Stimulated activated naive CD4-positive, alpha-beta T cell treated with Interleukin-2 at 50 U/mL for 16 hours (primary cell): ENCODE data around the gene PROK1.
"Not testable (repeated sequence)": the region's sequence is repeated elsewhere in the genome, so short reads cannot be mapped to it uniquely, and the experiment has no call there.

Experiments used
- DNase-seq: peaks from one replicate; lab custom pipeline; 2025; lab: John Stamatoyannopoulos, UW

Gene PROK1

DNA sequence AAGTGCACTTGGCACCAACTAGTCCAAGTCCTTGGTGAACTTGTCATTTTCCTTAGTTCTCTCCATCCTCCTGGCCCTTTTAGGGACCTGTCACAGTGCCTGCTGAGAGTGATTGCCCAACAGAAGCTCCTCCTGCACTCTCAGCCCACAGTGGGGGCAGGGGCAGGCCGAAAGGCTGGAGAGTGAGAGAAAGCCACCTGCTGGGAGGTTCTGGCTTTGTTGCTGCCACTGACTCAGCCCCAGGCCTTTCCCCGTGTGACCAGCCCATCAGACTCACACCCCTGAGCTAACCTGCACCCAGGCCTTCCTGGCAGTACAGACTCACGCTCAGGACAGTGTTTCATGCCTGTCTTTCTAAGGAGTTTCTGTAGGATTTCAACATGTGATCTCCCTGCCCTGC, 17.1 kb upstream of the PROK1 start:
- DNase-seq = no peak

DNA sequence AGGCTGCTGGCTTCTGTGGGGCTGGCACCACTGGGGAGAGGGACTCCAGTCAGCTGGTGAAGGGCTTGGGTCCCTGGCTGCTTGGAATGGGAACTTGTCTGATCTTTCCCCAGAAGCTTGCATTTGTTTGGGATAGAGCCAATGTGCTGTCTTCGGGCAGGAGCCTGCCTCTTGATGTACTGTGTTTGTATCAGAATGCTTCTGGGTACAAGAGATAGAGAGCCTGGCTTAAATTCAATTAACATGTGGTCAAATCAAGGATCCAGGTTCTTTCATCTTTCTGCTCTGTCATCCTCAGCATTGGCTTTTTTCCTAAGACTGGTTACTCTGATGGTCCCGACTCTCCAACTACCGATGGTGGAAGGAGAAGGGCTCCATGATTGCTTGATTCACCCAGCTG, 16.0 kb upstream of the PROK1 start:
- no peak for DNase-seq

DNA sequence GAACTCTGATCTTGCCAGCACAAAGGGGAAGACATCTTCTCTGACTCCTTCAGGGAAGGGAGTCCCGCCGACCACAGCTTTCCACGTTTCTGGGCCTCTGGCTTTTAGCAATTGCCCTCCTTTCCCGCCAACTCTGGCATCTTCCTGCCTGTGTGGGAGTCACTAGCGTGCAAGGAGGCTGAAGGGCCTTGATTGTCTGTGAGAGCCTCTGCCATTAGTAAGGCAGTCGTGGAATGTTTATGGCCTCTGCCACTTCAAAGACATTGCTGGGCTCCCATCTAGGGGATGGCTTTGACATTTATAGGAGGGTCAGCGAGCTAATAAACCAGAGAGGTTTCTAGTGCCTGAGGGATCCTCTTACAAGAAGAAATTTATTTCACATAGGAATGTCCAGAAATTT, 14.3 kb upstream of the PROK1 start:
- DNase-seq = no peak

DNA sequence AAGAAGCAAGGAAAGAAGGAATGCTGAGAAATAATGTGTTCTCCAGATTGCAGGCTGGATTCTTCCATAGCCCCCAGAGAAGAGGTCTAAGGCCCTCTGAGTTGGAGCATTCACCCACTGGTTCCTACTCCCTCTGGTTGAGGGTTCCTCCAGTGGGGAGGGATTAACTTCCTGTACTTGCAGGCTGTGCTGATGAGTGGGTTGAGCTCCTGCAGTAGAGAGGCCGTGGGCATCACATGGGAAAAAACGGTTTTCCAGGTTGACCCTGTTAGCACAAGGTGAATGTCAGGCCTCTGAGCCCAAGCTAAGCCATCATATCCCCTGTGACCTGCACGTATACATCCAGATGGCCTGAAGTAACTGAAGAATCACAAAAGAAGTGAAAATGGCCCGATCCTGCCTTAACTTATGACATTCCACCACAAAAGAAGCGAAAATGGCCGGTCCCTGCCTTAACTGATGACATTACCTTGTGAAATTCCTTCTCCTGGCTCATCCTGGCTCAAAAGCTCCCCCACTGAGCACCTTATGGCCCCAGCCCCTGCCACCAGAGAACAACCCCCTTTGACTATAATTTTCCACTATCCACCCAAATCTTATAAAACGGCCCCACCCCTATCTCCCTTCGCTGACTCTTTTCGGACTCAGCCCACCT, 13.2 kb upstream of the PROK1 start:
- not testable (repeated sequence) for DNase-seq

DNA sequence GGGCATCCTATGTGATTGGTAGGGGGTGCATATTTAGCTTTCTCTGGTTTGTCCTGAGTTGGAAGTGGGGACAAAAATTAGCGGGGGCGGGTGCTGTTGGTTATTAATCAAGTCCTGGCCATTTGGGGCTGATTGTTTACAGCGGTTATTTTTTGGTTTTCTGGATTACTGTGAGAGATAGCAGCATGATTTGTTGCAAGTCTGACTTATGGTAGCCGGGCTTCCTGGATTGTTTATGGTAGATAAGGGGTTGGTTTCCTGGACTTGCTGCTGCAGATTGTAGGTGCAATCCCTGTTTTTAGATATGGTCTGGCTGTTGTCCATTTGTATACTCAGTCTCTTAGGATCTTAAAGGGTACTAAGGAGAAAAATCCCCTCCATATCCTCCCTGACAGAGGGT, 12.1 kb upstream of the PROK1 start:
- no peak for DNase-seq

DNA sequence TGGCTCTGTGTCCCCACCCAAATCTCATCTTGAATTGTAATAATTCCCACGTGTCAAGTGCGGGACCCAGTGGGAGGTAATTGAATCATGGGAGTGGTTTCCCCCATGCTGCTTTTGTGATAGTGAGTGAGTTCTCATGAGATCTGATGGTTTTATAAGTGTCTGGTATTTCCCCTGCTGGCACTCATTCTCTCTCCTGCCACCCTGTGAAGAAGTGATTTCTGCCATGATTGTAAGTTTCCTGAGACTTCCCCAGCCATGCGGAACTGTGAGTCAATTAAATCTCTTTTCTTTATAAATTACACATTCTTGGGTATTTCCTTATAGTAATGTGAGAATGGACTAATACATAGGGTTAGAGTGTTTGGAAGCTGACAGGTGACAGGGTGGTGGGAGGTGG, 11.1 kb upstream of the PROK1 start:
- not testable (repeated sequence) for DNase-seq

DNA sequence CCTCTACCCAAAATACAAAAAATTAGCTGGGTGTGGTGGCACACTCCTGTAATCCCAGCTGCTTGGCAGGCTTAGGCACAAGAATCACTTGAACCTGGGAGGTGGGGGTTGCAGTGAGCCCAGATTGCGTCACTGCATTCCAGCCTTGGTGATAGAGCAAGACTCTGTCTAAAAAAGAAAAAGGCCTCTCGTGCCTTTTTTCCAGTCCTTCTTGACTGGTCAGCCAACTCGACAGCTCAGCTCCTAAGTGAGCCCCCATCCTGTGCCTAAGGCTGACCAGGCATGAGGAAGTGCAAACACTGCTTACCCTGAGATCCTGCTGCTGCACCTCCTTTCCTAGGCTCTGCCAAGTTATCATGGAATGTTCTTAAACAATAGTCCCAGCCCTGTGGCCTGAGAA, 10.1 kb upstream of the PROK1 start:
- DNase-seq = no peak

DNA sequence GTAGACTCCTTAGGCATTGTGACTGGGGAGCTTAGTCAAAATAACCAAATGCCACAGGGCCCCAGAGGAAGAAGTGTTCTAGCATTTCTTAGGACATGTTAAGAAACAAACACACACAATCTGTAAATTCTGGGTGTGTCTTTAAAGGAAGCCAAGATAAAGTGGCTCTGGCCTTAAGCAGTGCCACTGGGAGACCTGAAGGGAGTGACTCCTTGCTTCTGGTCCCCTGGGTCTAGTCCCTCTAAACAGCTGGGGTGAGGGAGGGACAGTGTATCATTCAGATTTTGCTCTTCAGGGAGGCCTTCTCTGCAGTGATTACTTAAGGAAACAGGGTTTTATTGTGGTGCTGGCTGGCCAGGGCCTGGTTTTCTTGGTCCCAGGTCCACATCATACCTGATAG, 9.1 kb upstream of the PROK1 start:
- DNase-seq = no peak

DNA sequence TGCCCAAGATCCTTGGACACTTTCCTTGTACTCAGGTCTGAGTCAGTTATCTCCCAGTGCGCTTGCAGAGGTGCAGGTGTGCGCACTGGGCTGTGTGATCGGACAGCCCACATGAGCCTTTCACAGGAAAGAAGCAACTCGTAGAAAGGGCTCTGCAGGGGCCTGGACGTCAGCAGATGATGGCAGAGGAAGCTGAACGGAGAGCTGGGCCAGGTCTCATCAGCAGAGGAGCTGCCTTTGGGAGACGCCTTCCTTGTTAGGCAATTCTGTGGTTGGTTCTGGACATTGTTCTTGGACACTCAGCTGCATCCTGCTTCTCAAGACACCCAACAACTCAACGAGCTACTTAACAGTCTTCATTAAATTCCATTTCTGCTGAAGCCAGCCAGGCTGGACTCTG, 7.5 kb upstream of the PROK1 start:
- no peak for DNase-seq

DNA sequence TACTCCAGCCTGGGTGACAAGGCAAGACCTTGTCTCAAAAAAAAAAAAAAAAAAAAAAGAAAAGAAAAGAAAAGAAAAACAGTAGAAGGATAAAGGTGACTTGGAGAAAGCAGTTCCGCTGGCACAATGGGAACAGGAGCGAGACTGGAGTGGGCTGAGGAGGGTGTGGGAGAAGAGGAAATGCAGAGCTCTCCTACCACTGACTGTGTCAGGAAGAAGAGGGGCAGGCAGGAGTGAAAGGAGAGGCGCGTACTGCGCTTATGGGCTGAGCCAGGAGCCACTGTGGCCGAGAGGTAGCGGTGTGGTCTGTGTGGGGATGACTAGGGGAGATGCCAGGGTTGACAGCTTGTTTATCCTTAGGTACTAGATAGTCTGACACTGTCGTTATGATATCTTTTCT, 6.4 kb upstream of the PROK1 start:
- DNase-seq = no peak

DNA sequence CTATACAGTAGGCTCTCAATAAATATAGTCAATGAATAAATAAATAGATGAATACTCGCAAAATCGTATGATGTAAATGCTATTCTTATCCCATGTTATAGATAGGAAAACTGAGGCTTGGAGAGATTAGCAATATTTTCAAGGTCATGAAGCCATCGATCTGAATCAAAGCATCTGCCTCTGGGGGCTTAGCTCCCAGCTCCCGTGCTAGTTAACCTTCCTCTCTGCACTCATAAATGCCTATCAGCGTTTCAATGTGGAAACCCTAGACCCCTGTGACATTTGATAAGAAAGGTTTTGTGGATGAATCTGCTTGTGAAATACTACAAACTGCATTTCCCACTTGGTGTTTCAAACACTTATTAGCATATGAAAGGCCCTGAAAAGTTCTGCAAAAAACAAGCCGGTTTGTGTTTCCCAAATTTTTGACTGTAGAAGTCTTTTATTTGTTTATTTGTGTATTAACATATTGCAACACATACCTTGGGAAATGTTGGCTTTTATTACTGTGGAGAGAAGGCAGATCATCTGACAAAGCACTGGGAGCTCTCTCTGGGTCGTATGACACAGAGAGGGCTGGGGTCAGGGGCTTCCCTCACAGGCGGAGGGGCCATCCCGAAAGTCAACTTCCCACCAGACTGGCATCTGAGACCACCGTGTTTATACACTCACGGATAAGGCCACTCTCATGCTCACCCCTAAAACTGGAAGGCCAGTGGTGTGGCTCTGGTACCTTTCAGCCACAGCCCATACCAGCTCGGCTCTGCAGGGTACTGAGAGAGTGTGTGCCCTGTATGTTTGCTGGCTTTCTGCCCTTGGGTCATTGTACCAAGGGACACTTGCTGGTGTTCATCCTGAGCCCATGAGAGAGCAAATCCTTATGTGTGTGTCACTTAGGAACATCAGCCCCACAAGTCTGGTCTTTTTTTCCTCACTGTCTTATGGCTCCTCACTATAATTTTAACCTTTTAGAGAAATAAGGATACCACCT, 993 bp upstream of the PROK1 start:
- DNase-seq = no peak

DNA sequence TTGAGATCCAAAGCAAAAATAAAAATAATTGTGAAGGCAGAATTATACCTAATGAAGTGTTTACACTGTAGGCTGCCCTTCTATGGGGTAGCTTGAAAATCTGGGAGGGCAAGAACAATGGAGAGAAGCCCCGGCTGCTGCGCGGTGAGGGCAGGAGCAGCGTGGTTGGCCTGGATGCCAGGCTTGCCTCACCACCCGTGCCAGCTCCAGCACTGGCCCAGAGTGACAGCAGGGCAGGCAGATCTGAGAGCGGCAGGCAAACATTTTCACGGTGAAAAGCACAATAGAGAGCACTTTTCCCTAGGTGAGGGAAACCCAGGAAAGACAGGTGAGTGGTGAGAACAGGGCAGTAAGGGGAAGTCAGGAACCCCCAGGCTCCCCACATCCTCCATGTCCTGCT, 1.4 kb downstream of the PROK1 start:
- DNase-seq = no peak

DNA sequence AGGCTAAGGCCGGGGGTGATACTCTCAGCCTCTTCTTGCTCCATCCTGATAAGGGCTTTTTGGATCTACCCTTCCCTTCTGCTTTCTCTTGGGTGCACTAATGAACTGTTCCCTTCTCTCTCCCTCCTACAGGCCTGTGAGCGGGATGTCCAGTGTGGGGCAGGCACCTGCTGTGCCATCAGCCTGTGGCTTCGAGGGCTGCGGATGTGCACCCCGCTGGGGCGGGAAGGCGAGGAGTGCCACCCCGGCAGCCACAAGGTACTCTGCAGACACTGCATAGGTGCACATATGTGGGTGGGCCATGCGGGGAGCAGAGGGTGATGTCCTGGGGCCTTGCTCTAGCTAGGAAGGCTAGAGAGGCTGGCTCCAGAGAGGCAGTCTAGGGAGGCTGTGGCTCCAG, 2.9 kb downstream of the PROK1 start:
- no peak for DNase-seq

DNA sequence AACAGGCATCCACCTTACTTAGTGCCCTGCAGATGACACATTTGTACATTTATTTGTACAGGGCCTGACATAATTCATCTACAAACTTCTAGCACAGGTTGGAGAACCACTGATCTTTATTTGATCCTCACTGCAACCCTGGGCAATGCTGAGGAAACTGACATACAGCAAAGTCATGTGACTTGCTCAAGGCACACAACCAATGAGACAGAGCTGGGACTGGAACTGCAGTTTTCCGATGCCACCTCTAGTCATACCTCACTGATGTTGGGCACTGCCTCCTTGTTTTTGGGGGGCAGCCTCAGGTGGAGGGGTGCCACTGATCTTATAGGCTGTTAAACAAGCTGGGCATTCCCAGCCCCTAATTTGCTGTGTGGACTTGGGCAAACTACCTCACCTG, 3.4 kb downstream of the PROK1 start:
- DNase-seq = no peak

DNA sequence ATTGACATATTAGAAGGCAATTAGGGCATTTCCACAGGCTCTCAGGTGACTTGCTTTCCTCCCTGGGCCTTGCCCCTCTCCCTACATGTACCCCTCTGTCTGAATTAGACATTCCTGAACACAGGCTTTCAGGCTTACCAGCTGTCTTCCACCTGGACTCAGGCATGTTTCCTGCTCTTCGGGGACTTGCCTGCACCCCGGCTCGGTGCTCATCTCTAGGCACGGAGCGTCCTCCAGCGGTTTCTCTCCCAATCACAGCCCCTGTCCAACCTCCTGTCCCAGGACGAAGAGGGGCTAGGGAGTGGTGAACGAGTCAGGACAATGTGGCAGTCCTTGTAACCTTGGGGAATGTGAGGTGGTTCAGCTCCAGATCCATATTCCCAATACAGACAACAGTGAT, 4.2 kb downstream of the PROK1 start:
- no peak for DNase-seq

DNA sequence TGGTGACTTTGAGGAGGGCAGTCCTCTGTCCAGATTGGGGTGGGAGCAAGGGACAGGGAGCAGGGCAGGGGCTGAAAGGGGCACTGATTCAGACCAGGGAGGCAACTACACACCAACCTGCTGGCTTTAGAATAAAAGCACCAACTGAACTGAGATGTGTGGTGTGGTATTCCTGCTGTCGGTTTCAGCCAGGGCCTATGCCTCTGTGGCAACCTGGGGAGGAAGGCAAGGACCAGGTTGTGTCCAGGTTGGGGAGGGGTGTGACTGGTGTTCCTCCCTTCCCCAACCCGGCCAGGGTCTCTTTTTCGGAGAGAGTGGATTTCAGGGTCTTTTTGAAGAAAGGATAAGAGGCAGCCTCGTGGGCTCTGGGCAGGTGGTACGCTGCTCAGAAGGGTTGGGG, 6.3 kb downstream of the PROK1 start:
- DNase-seq = no peak

DNA sequence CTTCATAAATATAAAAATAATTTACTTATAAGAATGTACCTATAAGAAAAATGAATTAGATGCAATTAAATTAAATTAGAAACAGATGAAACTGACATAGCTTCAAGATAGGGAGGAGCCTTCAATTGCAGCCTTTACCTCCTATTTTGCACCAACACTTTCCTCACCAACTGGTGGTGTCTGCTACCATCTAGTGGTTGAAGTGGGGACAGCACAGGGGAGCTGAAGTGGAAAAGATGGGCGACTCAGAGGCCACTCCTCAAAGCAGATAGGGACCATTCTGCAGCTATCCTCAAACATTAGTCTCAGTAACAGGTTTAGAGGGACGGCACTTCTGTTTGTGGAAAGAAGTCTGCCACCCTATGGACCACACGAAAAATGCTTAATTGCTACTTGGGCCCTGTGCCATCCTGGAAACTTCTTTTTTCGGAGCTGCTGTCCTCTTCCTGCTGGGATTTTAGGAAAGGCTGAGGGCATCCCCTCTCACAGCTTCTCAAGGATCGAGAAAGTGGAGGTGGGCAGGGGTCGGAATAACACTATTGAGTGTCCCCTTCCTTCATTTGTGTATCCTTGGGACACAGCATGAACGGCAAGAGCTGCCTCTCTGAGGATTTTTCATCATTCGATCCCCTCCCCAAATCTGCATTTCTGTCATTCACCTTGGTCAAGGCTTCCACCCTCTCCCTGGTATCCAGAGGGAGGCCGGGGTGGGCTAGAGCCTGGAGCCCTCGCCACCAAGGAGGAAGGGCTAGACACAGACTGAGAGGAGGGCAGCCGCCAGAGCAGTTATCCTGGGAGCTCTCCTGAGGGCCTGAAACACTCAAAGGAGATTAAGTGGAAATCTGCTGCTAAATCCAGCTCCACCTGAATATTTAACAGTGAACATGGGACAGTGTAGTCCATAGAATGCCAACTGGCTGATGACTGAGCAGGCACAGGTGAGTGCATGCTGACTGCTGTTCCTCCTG, 9.6 kb downstream of the PROK1 start:
- DNase-seq = peak; percentile 70

DNA sequence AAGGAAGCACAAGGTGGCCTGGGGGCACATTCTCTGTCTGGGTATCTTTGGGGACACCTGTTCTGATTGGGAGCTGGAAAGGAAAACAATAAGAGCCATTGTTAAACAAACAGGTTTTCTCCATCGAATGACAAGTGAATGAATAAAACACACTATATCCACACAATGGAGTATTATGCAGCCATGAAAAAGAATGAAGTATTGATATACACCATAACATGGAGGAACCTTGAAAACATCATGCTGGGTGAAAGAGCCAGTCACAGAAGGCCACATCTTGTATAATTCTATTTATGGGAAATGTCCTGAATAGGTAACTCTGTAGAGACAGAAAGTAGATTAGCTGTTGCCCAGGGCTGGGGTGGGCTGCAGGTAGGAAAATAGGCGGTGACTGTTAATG, 11.1 kb downstream of the PROK1 start:
- no peak for DNase-seq

DNA sequence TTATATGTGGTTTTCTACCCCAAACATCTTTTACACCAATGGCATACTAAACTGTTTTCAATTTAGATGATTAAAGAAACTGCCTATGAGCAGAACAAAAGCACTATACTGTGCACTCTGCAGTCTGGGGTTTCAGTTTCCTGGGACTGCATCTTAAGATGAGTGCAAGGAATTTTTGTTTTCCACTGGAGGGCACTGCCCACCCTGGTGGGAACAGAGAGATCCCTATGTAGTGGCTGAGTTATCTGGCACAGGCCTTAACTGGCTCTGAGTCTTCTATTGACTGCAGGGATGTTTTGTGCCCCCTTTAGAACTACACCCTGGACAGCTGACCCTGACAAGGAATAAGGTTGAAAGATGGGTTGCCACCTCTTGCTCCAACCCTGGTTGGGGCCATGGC, 12.0 kb downstream of the PROK1 start:
- no peak for DNase-seq

DNA sequence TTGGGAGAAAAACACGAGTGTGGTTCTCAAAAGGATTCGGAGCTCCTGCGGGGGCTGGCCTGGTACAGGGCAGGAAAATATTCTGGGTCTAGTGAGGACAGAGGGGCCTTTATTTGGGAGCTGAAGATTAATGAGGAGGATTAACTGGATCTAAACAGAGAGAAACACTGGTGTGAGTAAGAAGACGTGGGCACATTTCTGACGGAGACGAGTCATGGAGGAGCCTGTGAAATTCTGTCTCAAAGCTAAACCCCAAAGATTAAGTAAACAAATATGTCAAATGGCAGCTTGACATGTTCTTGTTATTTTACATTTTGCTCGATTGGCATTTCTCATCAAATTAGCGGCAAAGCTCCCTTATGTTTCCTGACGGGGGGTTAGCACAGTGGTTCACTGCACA, 12.8 kb downstream of the PROK1 start:
- DNase-seq = no peak

DNA sequence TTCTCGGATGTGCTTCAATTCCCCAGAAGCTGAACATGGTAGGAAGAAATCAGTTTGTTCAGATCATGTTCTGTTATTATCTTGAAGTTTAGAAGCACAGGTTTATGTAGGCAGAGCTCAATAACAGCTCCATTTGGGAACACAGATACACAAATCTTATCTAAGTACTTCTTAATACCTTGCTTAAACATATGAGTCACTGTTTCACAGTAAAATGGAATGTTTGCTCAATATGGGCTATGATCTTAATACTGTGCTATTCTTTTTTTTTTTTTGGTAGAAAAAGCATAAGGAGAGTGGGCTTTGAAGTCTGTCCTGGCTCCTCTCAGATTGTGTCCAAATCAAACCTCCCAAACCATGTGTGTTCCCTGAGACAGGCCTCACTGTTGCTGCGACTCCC, 13.4 kb downstream of the PROK1 start:
- no peak for DNase-seq

DNA sequence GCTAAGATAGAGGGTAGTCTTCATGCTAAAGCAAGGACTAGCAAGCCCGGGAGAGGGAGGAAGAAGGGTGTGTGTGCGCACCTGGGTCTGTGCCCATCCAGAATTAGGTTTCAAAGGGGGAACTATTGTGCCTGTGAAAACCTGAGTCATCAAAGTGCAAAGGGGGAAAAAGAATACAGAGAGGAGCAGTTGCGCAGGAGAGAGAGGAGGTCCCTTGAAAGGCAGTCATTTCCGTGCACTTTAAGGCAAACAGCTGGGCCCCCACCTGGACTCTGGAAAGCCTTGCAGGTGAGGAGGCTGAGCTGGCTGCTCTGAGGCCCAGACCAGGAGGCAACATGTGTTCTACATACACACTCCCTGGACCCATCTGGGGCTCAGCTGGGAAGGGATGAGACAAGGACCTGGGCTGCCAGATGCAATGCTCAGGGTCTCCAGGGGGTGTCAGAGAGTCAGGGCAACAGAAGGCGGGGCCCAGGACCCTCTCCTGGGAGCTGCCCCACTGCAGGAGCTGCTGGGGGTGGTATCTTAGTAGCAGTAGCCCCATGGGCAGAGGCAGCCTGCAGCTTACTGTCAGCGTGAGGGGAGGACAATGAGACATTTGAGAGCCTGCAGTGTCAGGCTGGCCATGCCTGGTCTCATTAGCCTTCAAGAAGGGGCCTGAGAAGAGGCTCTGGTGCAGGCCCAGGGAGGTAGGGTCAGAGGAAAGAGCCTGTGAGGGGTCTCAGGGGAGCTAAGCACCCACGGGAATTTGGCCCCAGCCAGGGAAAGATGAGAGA, 14.3 kb downstream of the PROK1 start:
- no peak for DNase-seq
